ENCODE data around the gene PLAC1.

- no peak for TF ChIP-seq ZNF18 (CRISPR knock-in tag; IDR thresholded peaks at IDR 0.05; ENCODE audit: insufficient replicate concordance)
- no peak for TF ChIP-seq MTF1 (CRISPR knock-in tag; IDR thresholded peaks at IDR 0.05)
Measured at GRCh38 chrX:134544513-134545151, 113.6 kb downstream of the PLAC1 start.

Measured in HepG2 (cell line).